Fibroblast of upper back skin (primary cell): Measurements from ENCODE around the gene ARFIP1.
A peak's percentile ranks its signal among the peaks of the same experiment; 100 is the strongest.

Experiments used
- DNase-seq: peaks from one replicate; pipeline ENCODE4 v3.0.0-alpha.2; 2013

The ARFIP1 gene

DNA sequence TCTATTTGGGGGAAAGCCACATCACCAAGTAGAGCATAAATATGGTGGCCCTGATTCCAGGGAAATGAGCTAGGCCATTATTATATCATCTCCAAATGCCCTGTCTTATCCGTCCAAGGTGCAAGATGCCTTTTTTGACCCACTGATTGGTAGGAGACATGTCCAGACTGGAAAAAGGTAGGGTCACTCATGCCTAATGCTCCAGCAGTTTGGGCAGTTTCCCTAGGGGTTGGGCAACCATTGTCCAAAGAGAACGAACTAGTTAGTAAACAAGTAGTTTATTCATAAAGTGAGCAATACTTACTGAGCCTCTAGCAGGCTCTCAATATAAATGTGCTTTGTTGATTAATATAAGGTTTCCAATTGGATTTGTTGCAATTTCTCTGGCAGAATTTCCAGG, 162.6 kb downstream of the ARFIP1 start:
- DNase-seq: no peak

GRCh38 chr4:152943672-152944071, 163.9 kb downstream of the ARFIP1 start:
- peak; percentile 86 for DNase-seq

- no peak for DNase-seq
These were observed 165.0 kb downstream of the ARFIP1 start for GRCh38 chr4:152944666-152945320.

GRCh38 chr4:152945639-152946038, 165.9 kb downstream of the ARFIP1 start:
- DNase-seq: no peak

GRCh38 chr4:152946446-152946845, 166.7 kb downstream of the ARFIP1 start:
- DNase-seq: no peak

DNA sequence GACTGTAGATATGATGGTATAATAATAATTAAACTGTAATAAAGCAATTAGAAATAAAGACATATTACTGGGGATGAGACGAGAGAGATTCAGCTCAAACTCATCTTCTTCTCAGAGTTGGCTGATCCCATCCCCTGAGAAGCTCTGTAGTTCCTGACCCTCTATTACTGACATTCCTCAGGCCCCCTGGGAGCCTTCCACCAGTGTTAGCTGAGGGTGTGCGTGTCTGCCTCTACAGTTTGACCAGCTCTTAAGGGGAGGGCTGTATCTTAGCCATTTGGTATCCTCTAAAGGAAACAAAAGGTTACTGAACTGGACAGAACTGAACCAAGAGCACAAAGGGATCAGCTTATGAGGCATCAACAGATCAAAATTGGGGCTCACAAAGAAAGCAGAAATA, 167.6 kb downstream of the ARFIP1 start:
- peak; percentile 46 for DNase-seq

DNA sequence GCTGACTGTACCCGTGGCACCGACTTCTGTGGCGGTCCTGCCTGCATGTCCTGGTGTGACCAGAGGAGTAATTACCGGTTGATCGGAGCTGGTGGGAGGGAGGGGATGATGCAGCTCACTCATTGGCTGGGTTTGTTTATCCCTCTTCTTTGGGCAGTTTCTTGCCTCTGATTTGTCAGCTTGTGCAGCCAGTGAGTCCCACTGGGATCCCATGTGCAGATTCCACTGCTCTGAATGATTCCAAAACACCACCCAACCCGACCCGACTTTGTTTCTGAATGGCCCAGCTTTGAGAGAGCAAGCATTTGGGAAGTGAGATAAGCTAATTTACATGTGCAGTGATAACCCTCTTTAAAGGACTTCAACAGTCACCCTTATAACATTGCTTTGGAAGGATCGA, 170.2 kb downstream of the ARFIP1 start:
- DNase-seq: no peak

DNA sequence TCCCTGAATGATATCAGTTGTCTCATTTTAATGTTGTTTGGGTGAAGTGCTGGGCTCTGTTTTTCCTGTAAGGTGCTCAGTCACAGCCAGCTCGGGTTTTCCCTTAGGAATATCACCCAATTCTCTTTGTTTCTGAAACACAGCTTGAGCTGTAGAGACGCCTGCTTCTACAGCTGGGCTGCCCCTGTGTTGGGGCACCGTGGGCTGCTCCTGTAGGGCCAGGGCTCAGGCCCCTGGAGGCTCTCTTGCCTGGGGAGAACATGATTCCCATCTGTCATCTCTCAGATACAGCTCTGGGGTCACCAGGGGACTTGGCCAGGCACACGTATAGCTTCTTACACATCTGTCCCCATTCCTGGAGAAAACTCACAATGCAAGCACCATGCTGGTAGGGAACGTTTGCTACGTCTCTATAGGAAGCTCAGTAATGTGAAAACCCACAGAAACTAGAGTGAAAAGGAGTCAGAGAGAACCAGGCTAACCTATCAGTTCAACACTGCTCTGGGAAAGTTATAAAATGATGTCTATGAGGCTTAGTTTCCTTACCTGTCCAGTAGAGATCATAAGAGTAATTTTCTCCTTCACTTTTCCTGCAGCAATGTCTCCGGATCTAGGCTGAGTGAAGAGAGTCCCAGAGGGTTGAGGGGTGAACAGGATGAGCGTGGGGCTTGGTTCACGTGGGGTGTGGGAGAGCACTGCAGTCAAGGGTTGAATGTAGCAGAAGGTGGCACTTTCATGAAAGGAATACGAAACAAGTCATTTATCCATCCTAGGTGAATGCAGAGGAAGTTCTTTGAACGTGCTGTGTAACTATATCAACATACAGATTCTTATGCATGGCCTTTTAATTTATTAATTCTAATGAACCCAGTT, 170.9 kb downstream of the ARFIP1 start:
- DNase-seq: no peak

GRCh38 chr4:152951348-152951747, 171.6 kb downstream of the ARFIP1 start:
- no peak for DNase-seq

GRCh38 chr4:152953514-152953913, 173.8 kb downstream of the ARFIP1 start:
- no peak for DNase-seq

GRCh38 chr4:152954741-152955140, 175.0 kb downstream of the ARFIP1 start:
- DNase-seq: no peak

DNA sequence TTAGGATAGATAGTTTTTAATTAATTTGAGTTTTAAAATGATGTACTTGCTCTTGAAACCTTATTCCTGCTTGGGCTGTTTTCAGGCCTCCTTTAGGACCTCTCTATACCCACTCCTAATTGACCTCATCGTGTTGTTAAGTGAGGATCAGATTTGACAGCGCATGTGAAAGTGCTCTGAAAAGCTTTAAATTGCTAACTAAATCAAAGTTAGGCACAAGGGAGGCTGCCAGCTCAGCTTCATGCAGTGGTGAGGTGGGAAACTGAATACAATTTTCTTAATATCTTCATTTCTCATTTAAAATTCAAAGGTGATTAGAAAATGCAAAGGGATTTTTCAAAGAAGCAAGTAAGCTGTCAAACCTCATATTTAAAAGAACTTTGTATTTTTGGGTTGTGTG, 176.4 kb downstream of the ARFIP1 start:
- DNase-seq: no peak

DNA sequence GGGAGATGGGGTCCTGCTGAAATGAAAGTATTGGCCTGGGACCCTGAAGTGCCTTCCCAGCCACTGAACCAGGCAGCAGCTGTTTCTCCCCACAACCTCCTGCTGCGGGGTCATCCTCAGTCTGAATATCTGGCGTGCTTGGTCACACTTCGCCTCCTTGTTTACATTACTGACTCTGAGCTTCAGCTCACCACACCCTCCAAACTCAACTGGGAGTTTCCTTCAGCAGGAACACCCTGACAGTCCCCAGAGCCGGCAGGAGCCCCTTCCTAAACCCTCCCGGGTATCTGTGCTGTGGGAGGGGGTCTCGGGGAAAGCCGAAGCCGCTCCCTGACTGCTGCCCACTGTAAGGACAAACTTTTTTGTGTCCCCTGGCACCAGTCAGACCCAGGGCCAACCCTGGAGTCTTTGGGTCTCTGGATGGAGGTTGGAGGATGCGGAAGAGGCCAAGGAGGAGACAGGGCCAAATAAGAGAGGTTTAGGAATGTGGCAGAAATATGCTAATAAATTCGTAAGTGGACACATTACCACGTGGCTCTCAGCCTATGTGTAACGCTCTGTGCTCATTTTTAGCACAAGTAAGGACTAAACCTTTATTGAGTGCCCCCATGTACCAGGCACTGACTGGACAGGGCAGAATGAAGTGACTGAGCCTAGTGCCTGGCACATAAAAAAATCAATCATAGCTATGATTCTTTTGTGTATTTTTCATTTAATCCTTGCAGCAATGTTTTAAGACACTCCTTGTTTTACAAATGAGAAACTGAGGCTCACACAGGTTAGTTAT, 177.1 kb downstream of the ARFIP1 start:
- peak; percentile 46 for DNase-seq

GRCh38 chr4:152957437-152958171, 177.8 kb downstream of the ARFIP1 start:
- no peak for DNase-seq

DNA sequence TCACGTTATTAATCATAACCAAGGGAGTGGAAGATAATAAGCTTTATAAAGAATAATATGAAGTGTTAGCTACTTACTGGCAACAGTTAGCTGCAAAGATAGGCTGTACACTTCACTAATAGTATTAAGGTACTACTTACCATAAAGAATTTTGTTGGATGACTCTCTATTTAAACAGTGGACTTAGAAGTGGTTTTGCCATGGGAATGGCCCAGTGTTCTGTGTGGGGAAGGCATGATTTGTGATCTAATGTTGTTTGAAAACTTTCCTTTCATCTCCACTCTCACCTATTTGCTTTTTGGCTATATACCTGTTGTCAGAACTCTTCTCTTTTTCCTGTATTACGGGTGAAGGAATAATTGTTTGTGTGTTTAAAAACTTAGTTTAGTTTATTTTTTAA, 179.3 kb downstream of the ARFIP1 start:
- DNase-seq: no peak

GRCh38 chr4:152960082-152960481, 180.3 kb downstream of the ARFIP1 start:
- DNase-seq: no peak

- no peak for DNase-seq
These were observed 181.4 kb downstream of the ARFIP1 start for GRCh38 chr4:152961014-152961772.

DNA sequence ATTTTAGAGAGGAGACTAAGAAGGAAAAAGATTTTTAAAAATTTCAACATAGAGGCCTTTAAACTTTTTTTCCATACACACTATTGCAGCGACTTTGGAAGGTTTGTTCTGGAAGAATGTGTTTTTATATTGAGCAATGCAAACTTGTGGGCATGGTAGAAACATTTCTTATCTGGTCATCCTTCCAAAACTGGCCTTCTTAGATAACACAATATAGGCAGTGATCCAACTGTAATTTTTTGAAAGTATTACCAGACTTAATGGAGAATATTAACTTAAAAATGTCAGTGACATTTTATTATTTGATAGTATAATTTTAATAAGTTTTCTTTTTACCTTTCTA, 182.0 kb downstream of the ARFIP1 start:
- peak; percentile 12 for DNase-seq
